Breast epithelium (tissue), 4 donors: Measurements from ENCODE around the gene TRPV4. TPM values are rescaled to one million over a fixed set of nuclear protein-coding genes. Genes with fewer than 3 reads are reported as not detected.
A peak's percentile ranks its signal among the peaks of the same experiment; 100 is the strongest.

Experiments used
- DNase-seq, 2 donors: peaks; one replicate each; pipeline ENCODE4 v3.0.0-alpha.2; 2019; ENCODE audit warnings: low spot score in 2 of 2
- H3K27ac ChIP-seq, 2 donors: fragments of 200-600 bp; sonication (generic) in 1 of 2; one replicate each; pipeline ENCODE4 v1.5.1; 2016 to 2019; ENCODE audit warnings: mild to moderate bottlenecking in 1 of 2
- H3K27me3 ChIP-seq, 2 donors: fragments of 200-600 bp; sonication (generic) in 1 of 2; one replicate each; pipeline versions ENCODE4 v1.5.1 to v1.6.0; 2017 to 2019; ENCODE audit warnings: control low read depth in 1 of 2, mild to moderate bottlenecking in 1 of 2
- H3K36me3 ChIP-seq: fragments of 200-600 bp; one replicate; pipeline ENCODE4 v1.5.1; 2019
- H3K4me1 ChIP-seq, 2 donors: fragments of 200-600 bp; sonication (generic); one replicate each; pipeline ENCODE4 v1.5.1; 2016 to 2019; ENCODE audit warnings: control low read depth in 1 of 2
- H3K4me3 ChIP-seq, 3 donors: fragments of 200-600 bp; sonication (generic); 1 replicate in 2 of 3; 2 replicates in 1 of 3; pipeline ENCODE4 v1.5.1; 2016 to 2019; ENCODE audit warnings: mild to moderate bottlenecking in 3 of 3, moderate library complexity in 2 of 3
- H3K9me3 ChIP-seq, 2 donors: fragments of 200-600 bp; sonication (generic) in 1 of 2; one replicate each; pipeline ENCODE4 v1.5.1; 2016 to 2019; ENCODE audit warnings: control low read depth in 1 of 2
- POLR2A ChIP-seq: fragments of 450-650 bp; IDR thresholded peaks from one replicate; pipeline ENCODE4 v1.6.1; 2016; ENCODE audit warnings: antibody characterized with exemption, mild to moderate bottlenecking, moderate library complexity
- POLR2AphosphoS5 ChIP-seq, 3 donors: sonication (generic); formaldehyde crosslinking; IDR thresholded peaks; one replicate each; pipeline ENCODE4 v1.6.1; 2017; ENCODE audit warnings: antibody characterized with exemption in 3 of 3
- intact Hi-C: fragments of 100-400 bp; cut with DNase I; formaldehyde crosslinking; loops from one replicate; pipeline ENCODE4 v1.15.1; 2023; ENCODE audit warnings: low total_unique reads
- total RNA-seq, 3 donors: library from RNA; depleted of rRNA; stranded (reverse); fragments of >200 nt; gene quantifications; one replicate each; pipeline ENCODE4 v1.1.0, GENCODE V29; 2016
- TF ChIP-seq, protein P1 (sequence below), 3 donors: fragments of 450-650 bp; IDR thresholded peaks; one replicate each; pipeline ENCODE4 v1.5.1; 2016 to 2017; ENCODE audit warnings: antibody characterized with exemption in 3 of 3, mild to moderate bottlenecking in 3 of 3, moderate library complexity in 3 of 3

Gene TRPV4
- total RNA-seq, 3 donors from 2014 or later, result 0.64 to 6.4 (median 2.0) TPM

DNA sequence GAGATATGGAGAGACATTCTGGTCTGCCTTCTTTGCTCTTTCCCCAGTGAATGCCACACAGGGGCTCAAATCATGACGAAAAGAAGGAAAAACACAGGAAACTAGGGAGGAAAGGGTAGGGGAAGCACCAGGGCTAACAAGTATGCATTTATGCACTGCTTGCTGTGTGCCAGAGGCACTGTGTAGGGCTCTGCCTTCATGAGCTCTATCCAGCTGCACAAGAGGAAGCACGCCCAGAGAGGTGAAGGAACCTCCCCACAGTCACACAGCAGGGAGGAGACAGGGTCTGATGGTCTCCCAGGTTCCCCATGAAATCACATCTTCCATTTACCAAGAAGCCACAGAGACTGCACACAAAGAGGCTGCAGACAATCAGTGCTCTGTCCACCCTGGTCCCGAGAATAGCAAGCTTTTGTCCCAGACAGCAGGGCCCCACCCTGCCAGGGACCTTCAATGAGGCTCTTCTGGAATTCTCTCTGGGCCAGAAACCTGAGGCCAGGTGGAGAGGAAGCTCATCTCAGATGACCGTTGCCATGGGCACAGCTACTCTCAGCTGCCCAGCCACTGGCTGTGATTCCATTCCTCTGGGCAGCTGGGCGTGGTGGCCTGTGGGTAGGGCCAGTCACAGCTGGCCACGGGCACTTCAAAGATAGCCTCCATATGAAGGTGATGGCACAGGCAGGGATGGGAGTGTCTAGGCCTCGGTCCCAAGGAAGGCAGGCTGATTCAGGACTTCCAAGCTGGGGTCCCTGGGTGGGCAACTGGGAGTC, 7.3 kb upstream of the TRPV4 start:
- DNase-seq, result peak in 1 of 2 donors; percentile 48
- no peaks in the 10 kb centered on the region for H3K9me3 ChIP-seq
- intact Hi-C loops, result loop anchor here (10.0 kb wide), 1 partner anchor 1636 kb away; no protein-coding TSS in a partner anchor

DNA sequence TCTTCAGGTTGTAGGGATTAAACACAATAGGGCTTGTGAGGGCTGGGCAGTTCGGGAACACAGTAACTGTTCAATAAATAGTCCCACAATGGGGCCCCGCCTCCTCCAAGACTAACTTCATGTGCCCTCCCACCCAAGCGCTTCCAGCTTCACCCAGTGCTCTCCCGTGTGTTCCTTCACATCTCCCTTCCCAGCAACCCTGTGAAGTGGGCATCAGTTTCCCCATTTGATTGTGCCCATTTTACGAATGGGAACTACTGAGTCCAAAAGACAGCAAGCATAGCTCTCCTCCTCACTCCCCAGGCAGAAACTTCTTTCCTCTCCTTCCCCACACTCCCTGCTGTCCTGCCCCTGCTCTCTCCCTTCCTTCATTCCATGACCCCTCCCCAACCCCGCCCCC, 6.2 kb upstream of the TRPV4 start:
- DNase-seq, result no peak
- intact Hi-C loops, result no loop called here
- Histone ChIP-seq H3K4me3 (no peak overlapping the region), H3K9me3 (no peaks in the 10 kb centered on the region), H3K36me3 (no peaks in the 10 kb centered on the region), H3K27ac (no peak overlapping the region), H3K27me3 (no peaks in the 10 kb centered on the region), H3K4me1 (no peaks in the 10 kb centered on the region)
- TF ChIP-seq POLR2A (no peak), POLR2AphosphoS5 (IDR thresholded peaks at IDR 0.05) (no peak)
- TF ChIP-seq, protein P1, sequence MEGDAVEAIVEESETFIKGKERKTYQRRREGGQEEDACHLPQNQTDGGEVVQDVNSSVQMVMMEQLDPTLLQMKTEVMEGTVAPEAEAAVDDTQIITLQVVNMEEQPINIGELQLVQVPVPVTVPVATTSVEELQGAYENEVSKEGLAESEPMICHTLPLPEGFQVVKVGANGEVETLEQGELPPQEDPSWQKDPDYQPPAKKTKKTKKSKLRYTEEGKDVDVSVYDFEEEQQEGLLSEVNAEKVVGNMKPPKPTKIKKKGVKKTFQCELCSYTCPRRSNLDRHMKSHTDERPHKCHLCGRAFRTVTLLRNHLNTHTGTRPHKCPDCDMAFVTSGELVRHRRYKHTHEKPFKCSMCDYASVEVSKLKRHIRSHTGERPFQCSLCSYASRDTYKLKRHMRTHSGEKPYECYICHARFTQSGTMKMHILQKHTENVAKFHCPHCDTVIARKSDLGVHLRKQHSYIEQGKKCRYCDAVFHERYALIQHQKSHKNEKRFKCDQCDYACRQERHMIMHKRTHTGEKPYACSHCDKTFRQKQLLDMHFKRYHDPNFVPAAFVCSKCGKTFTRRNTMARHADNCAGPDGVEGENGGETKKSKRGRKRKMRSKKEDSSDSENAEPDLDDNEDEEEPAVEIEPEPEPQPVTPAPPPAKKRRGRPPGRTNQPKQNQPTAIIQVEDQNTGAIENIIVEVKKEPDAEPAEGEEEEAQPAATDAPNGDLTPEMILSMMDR (IDR thresholded peaks at IDR 0.05), result no peak

More for the DNA sequence above, 7.3 kb upstream of the TRPV4 start:
- Histone ChIP-seq H3K36me3 (no peaks in the 10 kb centered on the region), H3K4me3 (no peak overlapping the region), H3K4me1 (no peaks in the 10 kb centered on the region), H3K27me3 (no peaks in the 10 kb centered on the region), H3K27ac (peak overlapping the region in 1 of 2 donors; percentile 15)
- TF ChIP-seq, protein P1 (IDR thresholded peaks at IDR 0.05), result no peak
- TF ChIP-seq POLR2AphosphoS5 (IDR thresholded peaks at IDR 0.05) (no peak), POLR2A (no peak)

DNA sequence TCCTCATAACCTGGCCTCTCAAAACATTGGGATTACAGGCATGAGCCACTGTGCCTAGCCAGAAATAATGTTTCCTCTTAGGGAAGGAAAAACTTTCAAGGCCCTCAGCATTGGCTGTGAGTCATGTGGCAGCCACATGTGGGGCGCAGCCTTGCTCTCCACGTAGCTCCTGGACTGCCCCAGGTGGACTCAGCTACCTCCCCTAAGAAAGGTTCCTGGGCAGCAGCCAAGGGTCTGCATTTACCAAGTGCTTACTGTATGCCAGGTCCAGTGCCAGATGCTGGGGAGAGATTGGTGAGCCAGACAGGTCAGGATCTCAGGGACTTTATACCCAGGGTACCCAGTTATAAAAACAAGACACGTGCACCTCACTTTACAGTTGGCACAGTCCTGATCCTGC, 3.7 kb upstream of the TRPV4 start:
- Histone ChIP-seq H3K4me3 (no peak overlapping the region), H3K27ac (no peak overlapping the region), H3K9me3 (no peaks in the 10 kb centered on the region), H3K4me1 (no peaks in the 10 kb centered on the region), H3K27me3 (no peaks in the 10 kb centered on the region), H3K36me3 (no peaks in the 10 kb centered on the region)
- intact Hi-C loops, result no loop called here
- TF ChIP-seq POLR2AphosphoS5 (IDR thresholded peaks at IDR 0.05), result no peak
- no peak for TF ChIP-seq POLR2A
- TF ChIP-seq, protein P1 (IDR thresholded peaks at IDR 0.05), result no peak
- no peak for DNase-seq

DNA sequence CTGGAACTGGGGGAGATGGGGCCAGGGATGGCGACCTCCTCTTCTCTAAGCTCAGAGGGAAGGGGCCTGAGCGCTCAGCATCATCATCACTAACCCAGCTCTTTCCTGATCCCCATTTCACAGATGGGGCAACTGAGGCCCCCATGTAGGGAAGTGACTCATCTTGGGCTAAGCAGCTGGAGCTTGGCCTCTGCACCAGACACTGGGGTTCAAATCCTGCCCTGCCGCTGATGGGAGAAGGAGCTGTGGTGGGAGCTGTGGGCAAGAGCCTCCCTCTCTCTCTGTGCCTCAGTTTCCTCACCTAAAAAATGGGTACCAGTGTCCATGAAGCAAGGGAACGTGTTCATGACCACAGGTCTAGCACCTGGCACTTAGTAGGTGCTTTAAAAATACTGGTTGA, 2.6 kb upstream of the TRPV4 start:
- no peak overlapping the region for H3K27ac ChIP-seq
- no peak for DNase-seq
- no peaks in the 10 kb centered on the region for H3K4me1 ChIP-seq
- no peaks in the 10 kb centered on the region for H3K36me3 ChIP-seq
- TF ChIP-seq POLR2AphosphoS5 (IDR thresholded peaks at IDR 0.05) (no peak), POLR2A (no peak)
- TF ChIP-seq, protein P1 (IDR thresholded peaks at IDR 0.05), result no peak
- H3K27me3 ChIP-seq, result no peaks in the 10 kb centered on the region
- no peak overlapping the region for H3K4me3 ChIP-seq
- H3K9me3 ChIP-seq, result no peaks in the 10 kb centered on the region
- intact Hi-C loops, result no loop called here

DNA sequence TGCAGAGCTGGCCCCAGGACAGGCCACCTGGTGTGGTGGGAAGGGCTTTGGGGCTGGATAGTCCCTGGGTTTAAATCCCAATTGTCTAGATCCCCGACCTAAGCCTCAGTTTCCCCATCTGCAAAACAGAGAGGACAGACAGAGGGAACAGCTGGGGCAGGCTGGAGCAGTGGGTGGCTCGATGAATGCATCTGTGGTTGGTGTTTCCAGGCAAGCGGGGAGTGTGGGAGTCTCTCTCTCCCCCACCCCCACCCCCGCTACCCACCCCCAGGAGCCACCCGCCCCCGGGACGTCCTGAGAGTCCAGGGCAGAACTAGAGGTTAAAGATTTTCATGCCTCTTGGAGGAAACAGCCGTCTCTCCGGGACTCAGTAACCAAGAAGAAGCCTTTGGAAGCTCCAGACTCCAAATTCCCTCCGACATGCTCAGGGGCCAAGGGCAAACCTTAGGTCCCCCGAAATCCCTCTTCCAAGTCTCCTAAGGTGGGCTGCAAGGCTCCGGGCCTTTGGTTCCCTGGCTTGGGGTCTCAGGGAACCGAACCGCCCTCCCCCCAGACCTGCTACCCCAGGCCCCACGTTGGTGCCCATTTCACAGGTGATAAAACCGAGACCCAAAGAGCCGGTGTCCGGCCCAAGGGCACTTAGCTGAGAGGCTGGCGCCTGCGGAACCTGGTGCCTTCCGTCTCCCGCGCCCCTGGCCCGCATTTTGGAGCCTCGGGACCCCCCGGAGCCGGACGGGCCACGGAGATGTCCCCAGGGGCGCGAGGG, 474 bp downstream of the TRPV4 start:
- intact Hi-C loops, result no loop called here
- H3K27me3 ChIP-seq, result no peaks in the 10 kb centered on the region
- no peaks in the 10 kb centered on the region for H3K4me1 ChIP-seq
- peak overlapping the region in 1 of 2 donors; percentile 58 for H3K27ac ChIP-seq
- TF ChIP-seq POLR2A (no peak), POLR2AphosphoS5 (IDR thresholded peaks at IDR 0.05) (no peak)
- TF ChIP-seq, protein P1 (IDR thresholded peaks at IDR 0.05), result no peak
- H3K9me3 ChIP-seq, result no peaks in the 10 kb centered on the region
- peak overlapping the region; percentile 49 to 70 (median 60) for H3K4me3 ChIP-seq
- no peaks in the 10 kb centered on the region for H3K36me3 ChIP-seq
- DNase-seq, result no peak
